Activated CD8-positive, alpha-beta T cell treated with anti-CD3 and anti-CD28 coated beads for 36 hours (primary cell): ENCODE data around the gene NOVA1. TPM values are rescaled to one million over a fixed set of nuclear protein-coding genes. Genes with fewer than 3 reads are reported as not detected.

Experiments used
- ATAC-seq: fragments of 200-7000 bp; cut with Tn5 transposase; one replicate; pipeline ENCODE4 v1.10.0; 2021; ENCODE audit warnings: mild to moderate bottlenecking, moderate library complexity
- CTCF ChIA-PET: fragments of 350-600 bp; sonication (Branson Sonifier 250); formaldehyde crosslinking; loops from one replicate; lab custom pipeline; 2021; ENCODE audit warnings: antibody characterized with exemption; lab: Charles Lee
- POLR2A ChIA-PET: fragments of 350-600 bp; sonication (Branson Sonifier 250); formaldehyde crosslinking; loops from one replicate; lab custom pipeline; 2021; ENCODE audit warnings: antibody characterized with exemption; lab: Charles Lee
- DNase-seq: peaks from one replicate; pipeline ENCODE4 v3.0.0-alpha.2; 2020
- H3K27ac Mint-ChIP-seq: one replicate; pipeline ENCODE4 v1.8.0; 2021; ENCODE audit warnings: mild to moderate bottlenecking, mixed read lengths
- H3K27me3 Mint-ChIP-seq: one replicate; pipeline ENCODE4 v1.8.0; 2021; ENCODE audit warnings: mixed read lengths
- H3K36me3 Mint-ChIP-seq: one replicate; pipeline ENCODE4 v1.8.0; 2021; ENCODE audit warnings: low read depth, mixed read lengths
- H3K4me1 Mint-ChIP-seq: one replicate; pipeline ENCODE4 v1.8.0; 2021; ENCODE audit warnings: low read depth, mixed read lengths
- H3K4me3 Mint-ChIP-seq: one replicate; pipeline ENCODE4 v1.8.0; 2021; ENCODE audit warnings: mild to moderate bottlenecking, moderate library complexity, mixed read lengths
- H3K9me3 Mint-ChIP-seq: one replicate; pipeline ENCODE4 v1.8.0; 2021; ENCODE audit warnings: mixed read lengths
- CTCF ChIP-seq: fragments of 200-600 bp; IDR thresholded peaks from one replicate; pipeline ENCODE4 v1.8.0; 2022; ENCODE audit warnings: antibody characterized with exemption, mild to moderate bottlenecking
- intact Hi-C: fragments of 100-400 bp; cut with micrococcal nuclease; formaldehyde crosslinking; loops from one replicate; pipeline ENCODE4 v1.10.0; 2022
- total RNA-seq, 2 experiments: library from RNA; stranded (reverse); gene quantifications; one replicate each; pipeline ENCODE4 v1.2.3, GENCODE V29; 2021

The NOVA1 gene
- total RNA-seq, 2 experiments from 2014 or later, result not detected

DNA sequence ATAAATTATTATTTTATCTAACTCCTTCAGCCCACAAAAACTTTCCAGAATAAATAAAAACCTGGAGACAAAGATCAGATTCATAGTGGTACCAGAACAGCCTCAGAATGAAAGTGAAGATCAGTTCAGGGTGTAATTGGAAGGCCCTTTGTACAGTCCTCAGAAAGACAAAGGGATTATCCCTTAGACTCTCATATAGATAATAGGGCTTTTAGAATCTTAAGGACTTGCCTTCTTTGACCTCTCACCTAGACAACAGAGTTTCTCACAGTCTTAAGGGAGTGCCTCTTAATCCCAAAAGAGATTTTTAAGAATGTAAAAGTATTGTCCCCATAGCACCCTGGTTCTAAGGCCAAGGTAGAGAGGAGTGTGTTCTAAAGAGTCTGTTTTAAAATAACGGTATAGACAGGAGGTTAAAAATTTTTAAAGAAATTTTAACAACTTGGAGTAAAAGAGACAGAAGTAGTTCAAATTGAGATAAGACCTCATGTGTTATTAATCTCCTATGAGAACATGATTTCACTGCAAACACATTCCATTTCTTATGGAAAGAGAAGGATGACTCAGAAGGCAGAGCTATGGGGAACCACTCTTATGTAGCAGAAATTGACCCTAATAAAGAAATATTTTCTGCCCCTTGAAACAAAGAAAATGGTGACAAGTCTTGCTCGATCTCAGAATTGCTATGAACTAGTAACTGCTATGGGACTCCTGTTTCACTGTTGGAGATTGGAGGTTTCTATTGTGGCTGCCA is 24.2 kb upstream of the NOVA1 start:
- POLR2A ChIA-PET, result no interaction called here
- no peaks in the 10 kb centered on the region for H3K4me1 Mint-ChIP-seq
- DNase-seq (no peak), ATAC-seq (no peak)
- no peak overlapping the region for H3K27ac Mint-ChIP-seq
- intact Hi-C loops, result no loop called here
- CTCF ChIA-PET, result no interaction called here
- no peaks in the 10 kb centered on the region for H3K36me3 Mint-ChIP-seq
- H3K27me3 Mint-ChIP-seq, result no peaks in the 10 kb centered on the region
- H3K9me3 Mint-ChIP-seq, result peaks cover 10% of the 10 kb centered on the region
- no peak overlapping the region for H3K4me3 Mint-ChIP-seq
- TF ChIP-seq CTCF, result no peak

DNA sequence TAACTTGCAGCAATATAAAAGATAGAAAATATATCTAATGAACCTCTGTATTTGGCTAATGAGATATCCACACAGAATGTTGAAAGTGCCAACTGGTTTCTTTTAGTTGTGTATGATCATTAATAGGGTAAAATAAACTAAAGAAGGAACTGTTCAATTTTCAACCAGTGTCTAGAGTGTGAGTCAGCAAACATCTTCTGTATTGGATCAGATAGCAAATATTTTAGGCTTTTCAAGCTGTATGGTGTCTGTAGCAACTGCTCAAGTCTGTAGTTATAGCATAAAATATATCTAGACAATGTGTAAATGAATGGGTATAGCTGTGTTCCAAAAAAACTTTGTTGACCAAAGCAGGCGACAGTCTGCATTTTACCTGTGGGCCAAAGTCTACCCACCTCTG is 23.5 kb upstream of the NOVA1 start:
- no peaks in the 10 kb centered on the region for H3K4me1 Mint-ChIP-seq
- no peak overlapping the region for H3K4me3 Mint-ChIP-seq
- H3K36me3 Mint-ChIP-seq, result no peaks in the 10 kb centered on the region
- DNase-seq (no peak), ATAC-seq (no peak)
- H3K9me3 Mint-ChIP-seq, result peaks cover 9% of the 10 kb centered on the region
- TF ChIP-seq CTCF, result no peak
- intact Hi-C loops, result no loop called here
- no peaks in the 10 kb centered on the region for H3K27me3 Mint-ChIP-seq
- CTCF ChIA-PET, result no interaction called here
- POLR2A ChIA-PET, result no interaction called here
- no peak overlapping the region for H3K27ac Mint-ChIP-seq

DNA sequence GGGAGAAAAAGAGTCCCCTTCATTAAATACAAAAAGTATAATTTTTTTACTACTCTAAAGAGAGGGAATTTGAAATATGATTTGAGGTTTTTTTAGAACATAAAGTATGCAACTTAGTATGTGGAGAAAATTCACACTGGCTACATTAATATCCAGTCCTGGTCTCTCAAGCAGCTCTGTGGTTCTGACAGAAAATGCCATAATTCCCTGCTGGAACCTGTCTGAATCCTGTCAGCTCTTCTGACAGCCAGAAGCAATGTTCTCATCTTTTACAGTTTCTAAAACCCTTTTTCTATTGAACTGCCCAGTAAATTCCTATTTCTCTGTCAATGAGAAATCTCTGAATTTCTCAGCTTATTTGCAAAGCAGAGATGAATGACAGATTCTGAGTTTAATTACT is 13.4 kb upstream of the NOVA1 start:
- CTCF ChIA-PET, result no interaction called here
- DNase-seq (no peak), ATAC-seq (no peak)
- no peaks in the 10 kb centered on the region for H3K4me1 Mint-ChIP-seq
- peaks cover 10% of the 10 kb centered on the region for H3K9me3 Mint-ChIP-seq
- intact Hi-C loops, result no loop called here
- no peak overlapping the region for H3K27ac Mint-ChIP-seq
- POLR2A ChIA-PET, result no interaction called here
- H3K27me3 Mint-ChIP-seq, result no peaks in the 10 kb centered on the region
- H3K36me3 Mint-ChIP-seq, result no peaks in the 10 kb centered on the region
- H3K4me3 Mint-ChIP-seq, result no peak overlapping the region
- no peak for TF ChIP-seq CTCF

- TF ChIP-seq CTCF, result no peak
- DNase-seq (no peak), ATAC-seq (no peak)
- ChIA-PET POLR2A (no interaction called here), CTCF (no interaction called here)
- Mint-ChIP-seq H3K27me3 (no peaks in the 10 kb centered on the region), H3K36me3 (no peaks in the 10 kb centered on the region), H3K4me1 (no peaks in the 10 kb centered on the region), H3K27ac (no peak overlapping the region), H3K4me3 (no peak overlapping the region), H3K9me3 (peaks cover 1% of the 10 kb centered on the region)
- intact Hi-C loops, result no loop called here
Measured at GRCh38 chr14:26606729-26607312, 9.0 kb upstream of the NOVA1 start.

DNA sequence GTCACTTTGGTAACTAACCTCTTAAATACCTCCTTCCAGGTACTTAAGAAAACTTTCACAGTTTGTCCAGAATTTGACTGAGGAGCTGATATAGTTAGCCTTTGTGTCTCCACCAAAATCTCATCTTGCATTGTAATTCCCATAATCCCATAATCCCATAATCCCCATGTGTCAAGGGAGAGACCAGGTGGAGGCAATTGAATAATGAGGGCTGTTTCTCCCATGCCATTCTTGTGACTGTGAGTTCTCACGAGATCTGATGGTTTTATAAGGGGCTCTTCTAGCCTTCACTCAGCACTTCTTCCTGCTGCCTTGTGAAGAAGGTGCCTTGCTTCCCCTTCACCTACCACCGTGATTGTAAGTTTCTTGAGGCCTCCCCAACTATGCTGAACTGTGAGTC is 7.8 kb upstream of the NOVA1 start:
- no peaks in the 10 kb centered on the region for H3K36me3 Mint-ChIP-seq
- H3K27me3 Mint-ChIP-seq, result no peaks in the 10 kb centered on the region
- peaks cover 1% of the 10 kb centered on the region for H3K9me3 Mint-ChIP-seq
- no peak overlapping the region for H3K4me3 Mint-ChIP-seq
- ChIA-PET CTCF (no interaction called here), POLR2A (no interaction called here)
- DNase-seq (no peak), ATAC-seq (no peak)
- TF ChIP-seq CTCF, result no peak
- no peaks in the 10 kb centered on the region for H3K4me1 Mint-ChIP-seq
- no peak overlapping the region for H3K27ac Mint-ChIP-seq
- intact Hi-C loops, result no loop called here
